Measurements from ENCODE around the gene ZSCAN21. TPM values are rescaled to one million over a fixed set of nuclear protein-coding genes. Genes with fewer than 3 reads are reported as not detected.
A peak's percentile ranks its signal among the peaks of the same experiment; 100 is the strongest.
"Not testable (repeated sequence)": the region's sequence is repeated elsewhere in the genome, so short reads cannot be mapped to it uniquely, and the experiment has no call there.

The ZSCAN21 gene
- total RNA-seq: 10 to 100 TPM in 1 of 2 experiments, 1 to 10 TPM in 1; 9.8 to 10.1 TPM

DNA sequence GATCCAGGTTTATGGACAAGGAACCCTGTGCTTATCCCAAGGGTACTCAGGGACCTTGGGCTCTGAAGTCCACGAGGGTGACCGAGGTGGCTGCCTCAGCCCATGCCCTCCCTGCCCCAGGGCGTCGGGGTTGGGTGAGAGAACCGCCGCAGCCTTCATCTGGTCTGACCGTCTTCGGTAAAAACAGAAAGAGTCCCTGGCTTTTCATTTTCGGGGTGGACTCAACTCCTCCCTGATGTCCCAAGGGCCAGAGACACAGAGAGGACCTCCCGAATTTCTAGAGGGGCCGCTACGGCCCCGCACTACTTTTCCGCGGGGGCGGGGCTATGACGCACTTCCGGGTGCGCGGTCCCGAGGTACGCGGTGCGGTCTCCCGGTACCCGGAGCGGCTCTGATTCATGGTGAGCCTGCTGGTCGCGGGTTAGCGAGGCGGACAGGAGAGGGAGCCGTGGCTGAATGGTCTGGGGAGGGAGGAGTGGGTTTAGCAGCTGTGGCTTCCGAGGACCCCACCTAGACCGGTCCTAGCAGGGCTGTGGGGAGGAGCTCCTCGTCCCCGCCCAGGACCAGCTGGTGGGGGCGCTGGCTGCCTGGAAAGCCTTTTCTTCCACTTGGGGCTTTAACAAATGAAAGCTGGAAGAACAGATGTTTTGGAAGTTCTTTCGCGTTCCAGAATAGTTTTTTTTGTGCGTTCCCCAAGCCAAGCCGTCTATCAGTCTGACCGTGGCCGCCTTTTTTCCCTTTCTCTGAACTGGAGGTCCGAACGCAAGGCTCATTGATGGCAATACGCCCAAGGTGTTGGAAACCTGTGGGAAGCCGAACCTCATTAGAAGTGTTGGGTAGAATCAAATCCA is at the start of gene ZSCAN21:
ZSCAN21 (plus strand) TSS at position 334 of the 851 bp plus-strand sequence. CDS start 7,233 bp downstream, outside the sequence.
- POLR2A ChIA-PET: interaction anchor here (0.8 to 1.9 kb wide), 7 partner anchors 10 to 56 kb away, joined by 3 to 9 read pairs (median 4); partner anchors contain the start of genes AP4M1, MCM7 and ZKSCAN1
- H3K4me3 Mint-ChIP-seq: peak within 1 kb of the TSS; percentile 93
- H3K27ac Mint-ChIP-seq: peak within 1 kb of the TSS; percentile 92
- ATAC-seq (ENCODE audit: low read depth): peak; percentile 82
- no peaks in the 10 kb centered on the region for H3K9me3 Mint-ChIP-seq
- no peaks in the 10 kb centered on the region for H3K27me3 Mint-ChIP-seq
- DNase-seq: peak; percentile 90
- peaks cover 13% of the 10 kb centered on the region for H3K4me1 Mint-ChIP-seq
- H3K36me3 Mint-ChIP-seq: no peaks in the 10 kb centered on the region

DNA sequence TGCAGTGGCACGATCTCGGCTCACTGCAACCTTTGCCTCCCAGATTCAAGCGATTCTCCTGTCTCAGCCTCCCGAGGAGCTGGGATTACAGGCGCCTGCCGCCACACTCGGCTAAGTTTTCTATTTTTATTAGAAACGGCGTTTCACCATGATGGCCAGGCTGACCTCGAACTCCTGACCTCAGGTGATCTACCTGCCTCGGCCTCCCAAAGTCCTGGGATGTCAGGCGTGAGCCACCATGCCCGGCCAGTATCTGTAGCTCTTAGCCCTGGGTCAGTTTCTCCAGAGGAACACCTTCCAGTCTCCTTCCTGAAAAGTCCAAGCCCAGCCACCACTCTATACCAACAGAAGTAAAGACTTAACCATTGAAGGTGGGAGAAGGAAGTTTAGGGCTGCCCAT is 49.3 kb upstream of the ZSCAN21 start:
- Mint-ChIP-seq H3K27me3 (peaks cover 5% of the 10 kb centered on the region), H3K36me3 (no peaks in the 10 kb centered on the region), H3K4me3 (no peak overlapping the region), H3K4me1 (peaks cover 12% of the 10 kb centered on the region), H3K9me3 (no peaks in the 10 kb centered on the region), H3K27ac (no peak overlapping the region)
- no peak for DNase-seq
- POLR2A ChIA-PET: no interaction called here
- no peak for ATAC-seq (ENCODE audit: low read depth)

DNA sequence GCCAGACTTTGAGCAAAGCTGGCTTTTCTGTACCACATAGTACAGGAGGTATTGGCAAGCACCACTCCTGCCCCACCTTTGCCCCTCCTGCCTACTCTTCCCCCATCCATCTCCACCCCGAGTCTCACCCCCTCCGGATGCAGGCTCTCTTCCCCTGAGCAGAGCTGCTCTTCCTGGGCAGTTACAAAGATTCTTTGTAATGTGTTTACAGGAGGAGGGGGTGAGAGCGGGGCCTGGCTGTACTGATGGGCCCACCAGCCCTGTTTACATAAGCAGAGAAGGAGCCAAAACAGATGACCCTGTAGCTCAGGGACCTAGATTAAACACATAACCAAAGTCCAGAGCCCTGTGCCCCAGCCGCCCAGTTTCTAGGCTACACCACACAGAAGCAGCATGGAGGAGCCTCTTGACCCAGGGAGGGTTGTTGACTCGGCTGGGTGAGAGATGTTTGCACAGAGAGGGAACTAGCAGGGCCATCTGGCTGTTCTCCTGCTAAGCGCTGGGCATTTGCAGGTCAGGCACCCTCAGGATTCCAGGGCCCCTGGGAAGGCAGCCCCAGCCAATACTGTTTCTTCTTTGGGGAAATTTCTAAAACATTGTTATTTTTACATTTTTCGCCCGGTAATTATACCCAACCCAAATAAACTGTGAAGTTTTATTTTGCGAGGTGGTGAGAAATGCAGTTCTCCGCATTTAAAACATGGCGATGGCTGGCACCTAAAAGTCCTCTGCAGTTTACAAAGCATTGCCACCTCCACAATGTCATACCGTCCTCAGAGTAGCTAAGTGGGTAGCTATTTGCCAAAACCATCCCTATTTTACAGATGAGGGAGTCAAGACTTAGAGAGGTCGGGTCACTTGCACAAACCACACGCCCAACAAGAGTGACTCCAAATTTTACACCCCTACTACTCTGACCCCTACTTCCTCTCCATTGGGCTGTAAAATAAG is 45.6 kb upstream of the ZSCAN21 start:
- H3K9me3 Mint-ChIP-seq: no peaks in the 10 kb centered on the region
- no peaks in the 10 kb centered on the region for H3K36me3 Mint-ChIP-seq
- H3K4me3 Mint-ChIP-seq: no peak overlapping the region
- H3K27ac Mint-ChIP-seq: no peak overlapping the region
- DNase-seq (no peak), ATAC-seq (ENCODE audit: low read depth) (no peak)
- peaks cover 7% of the 10 kb centered on the region for H3K27me3 Mint-ChIP-seq
- H3K4me1 Mint-ChIP-seq: no peaks in the 10 kb centered on the region
- POLR2A ChIA-PET: interaction anchor here (1.2 kb wide), 1 partner anchor 11 kb away, joined by 3 read pairs; the partner anchor contains the start of gene ZKSCAN1

DNA sequence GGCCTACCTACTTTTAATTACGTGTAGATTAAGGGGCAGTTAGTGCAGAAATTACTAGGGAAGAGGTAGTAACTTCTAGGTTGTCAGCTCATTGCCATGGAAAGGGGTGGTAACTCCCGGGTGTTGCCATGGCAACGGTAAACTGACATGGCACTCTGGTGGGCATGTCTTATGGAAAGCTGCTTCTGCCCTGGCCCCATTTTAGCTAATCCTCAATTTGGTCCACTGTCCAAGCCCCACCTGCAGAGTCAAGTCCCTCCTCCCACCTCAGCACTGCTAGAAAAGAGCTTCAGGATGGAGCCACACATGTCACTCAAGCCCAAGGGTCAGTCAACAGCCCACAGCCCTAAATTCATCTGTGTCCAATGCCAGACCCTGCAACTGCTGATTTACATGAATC is 41.7 kb upstream of the ZSCAN21 start:
- Mint-ChIP-seq H3K4me1 (peaks cover 1% of the 10 kb centered on the region), H3K27ac (no peak overlapping the region), H3K27me3 (peaks cover 5% of the 10 kb centered on the region), H3K9me3 (no peaks in the 10 kb centered on the region), H3K36me3 (no peaks in the 10 kb centered on the region), H3K4me3 (no peak overlapping the region)
- POLR2A ChIA-PET: no interaction called here
- ATAC-seq (ENCODE audit: low read depth): no peak
- DNase-seq: no peak

DNA sequence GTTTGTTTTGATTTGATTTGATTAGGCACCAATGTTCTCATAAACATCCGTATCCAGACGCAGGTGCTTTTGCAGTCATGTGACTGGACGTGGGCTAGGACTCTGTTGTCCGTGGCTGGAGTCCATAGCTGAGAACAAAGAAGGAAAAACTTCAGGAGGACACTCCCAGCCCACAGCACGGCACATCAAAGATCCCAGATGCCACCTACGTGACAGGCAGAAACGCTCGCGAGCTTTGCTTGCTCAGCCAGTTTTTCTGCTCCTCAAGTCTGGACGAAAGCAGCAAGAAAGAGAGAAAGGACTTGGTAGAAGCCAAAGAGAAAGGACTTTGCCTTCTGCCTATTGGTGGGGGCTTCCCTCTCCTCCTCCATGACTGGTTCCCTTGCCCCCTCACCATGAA is 41.0 kb upstream of the ZSCAN21 start:
- Mint-ChIP-seq H3K27me3 (peaks cover 5% of the 10 kb centered on the region), H3K27ac (no peak overlapping the region), H3K4me1 (peaks cover 7% of the 10 kb centered on the region), H3K4me3 (no peak overlapping the region), H3K36me3 (no peaks in the 10 kb centered on the region), H3K9me3 (no peaks in the 10 kb centered on the region)
- DNase-seq (no peak), ATAC-seq (ENCODE audit: low read depth) (no peak)
- POLR2A ChIA-PET: no interaction called here

DNA sequence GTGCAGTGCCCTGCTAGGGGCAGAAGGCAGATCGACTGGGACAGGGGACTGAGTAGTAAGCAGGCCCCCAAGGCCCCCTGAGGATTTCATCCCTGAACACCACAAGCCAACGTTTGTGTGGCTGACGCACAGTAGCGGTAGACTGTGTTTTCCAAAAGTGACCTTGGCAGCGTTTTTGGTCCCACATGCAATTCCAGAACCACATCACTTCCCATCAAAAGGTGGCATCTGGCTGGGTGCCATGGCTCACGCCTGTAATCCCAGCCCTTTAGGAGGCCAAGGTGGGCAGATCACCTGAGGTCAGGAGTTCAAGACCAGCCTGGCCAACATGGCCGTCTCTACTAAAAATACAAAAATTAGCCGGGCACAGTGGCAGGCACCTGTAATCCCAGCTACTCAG is 39.6 kb upstream of the ZSCAN21 start:
- POLR2A ChIA-PET; H3K4me3 Mint-ChIP-seq; H3K27me3 Mint-ChIP-seq; H3K9me3 Mint-ChIP-seq; H3K27ac Mint-ChIP-seq; ATAC-seq (ENCODE audit: low read depth); DNase-seq; H3K4me1 Mint-ChIP-seq; H3K36me3 Mint-ChIP-seq: not testable (repeated sequence)

DNA sequence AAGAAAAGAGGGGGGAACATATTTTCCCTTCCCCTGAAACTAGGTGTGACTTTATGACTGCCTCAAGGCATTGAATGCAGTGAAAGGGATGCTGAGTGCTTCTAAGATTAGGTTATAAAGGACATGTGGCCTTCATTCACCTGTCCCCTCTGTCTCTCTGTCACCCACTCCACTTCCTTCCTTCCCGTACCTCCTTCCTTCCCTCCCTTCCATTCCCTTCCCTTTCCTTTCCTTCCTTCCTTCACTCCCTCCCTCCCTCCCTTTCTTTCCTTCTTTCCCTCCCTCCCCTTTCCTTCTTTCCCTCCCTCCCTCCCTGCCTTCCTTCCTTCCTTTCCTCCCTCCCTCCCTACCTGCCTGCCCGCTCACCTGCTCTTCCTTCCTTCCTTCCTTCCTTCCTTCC is 38.7 kb upstream of the ZSCAN21 start:
- POLR2A ChIA-PET: no interaction called here
- H3K27ac Mint-ChIP-seq: no peak overlapping the region
- H3K9me3 Mint-ChIP-seq: no peaks in the 10 kb centered on the region
- DNase-seq: no peak
- no peak overlapping the region for H3K4me3 Mint-ChIP-seq
- peaks cover 11% of the 10 kb centered on the region for H3K4me1 Mint-ChIP-seq
- peaks cover 3% of the 10 kb centered on the region for H3K27me3 Mint-ChIP-seq
- H3K36me3 Mint-ChIP-seq: no peaks in the 10 kb centered on the region
- ATAC-seq (ENCODE audit: low read depth): no peak

DNA sequence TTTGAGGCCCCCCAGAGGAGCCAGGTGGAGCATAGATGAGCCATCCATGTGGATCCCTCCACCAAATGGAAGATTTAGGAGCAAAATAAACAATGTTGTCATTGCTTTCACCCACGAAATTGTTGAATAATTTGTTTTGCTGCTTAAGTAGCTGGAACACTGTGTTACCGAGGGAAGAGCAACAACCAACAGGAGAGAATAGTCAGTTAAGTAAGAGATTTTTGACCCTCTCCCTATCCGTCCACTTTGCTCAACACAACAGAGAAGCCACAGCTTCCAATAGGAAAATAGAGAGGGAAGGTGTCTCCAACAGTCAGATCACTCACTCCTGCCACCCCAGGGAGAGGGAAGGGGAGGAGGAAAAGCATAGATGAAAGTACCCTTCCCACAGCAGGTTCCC is 38.1 kb upstream of the ZSCAN21 start:
- ATAC-seq (ENCODE audit: low read depth) (no peak), DNase-seq (no peak)
- Mint-ChIP-seq H3K27me3 (peaks cover 3% of the 10 kb centered on the region), H3K4me1 (peaks cover 17% of the 10 kb centered on the region), H3K9me3 (no peaks in the 10 kb centered on the region), H3K36me3 (no peaks in the 10 kb centered on the region), H3K27ac (no peak overlapping the region), H3K4me3 (no peak overlapping the region)
- POLR2A ChIA-PET: interaction anchor here (1.0 to 1.2 kb wide), 2 partner anchors 11 to 115 kb away, joined by 3 read pairs; partner anchors contain the start of gene MBLAC1

DNA sequence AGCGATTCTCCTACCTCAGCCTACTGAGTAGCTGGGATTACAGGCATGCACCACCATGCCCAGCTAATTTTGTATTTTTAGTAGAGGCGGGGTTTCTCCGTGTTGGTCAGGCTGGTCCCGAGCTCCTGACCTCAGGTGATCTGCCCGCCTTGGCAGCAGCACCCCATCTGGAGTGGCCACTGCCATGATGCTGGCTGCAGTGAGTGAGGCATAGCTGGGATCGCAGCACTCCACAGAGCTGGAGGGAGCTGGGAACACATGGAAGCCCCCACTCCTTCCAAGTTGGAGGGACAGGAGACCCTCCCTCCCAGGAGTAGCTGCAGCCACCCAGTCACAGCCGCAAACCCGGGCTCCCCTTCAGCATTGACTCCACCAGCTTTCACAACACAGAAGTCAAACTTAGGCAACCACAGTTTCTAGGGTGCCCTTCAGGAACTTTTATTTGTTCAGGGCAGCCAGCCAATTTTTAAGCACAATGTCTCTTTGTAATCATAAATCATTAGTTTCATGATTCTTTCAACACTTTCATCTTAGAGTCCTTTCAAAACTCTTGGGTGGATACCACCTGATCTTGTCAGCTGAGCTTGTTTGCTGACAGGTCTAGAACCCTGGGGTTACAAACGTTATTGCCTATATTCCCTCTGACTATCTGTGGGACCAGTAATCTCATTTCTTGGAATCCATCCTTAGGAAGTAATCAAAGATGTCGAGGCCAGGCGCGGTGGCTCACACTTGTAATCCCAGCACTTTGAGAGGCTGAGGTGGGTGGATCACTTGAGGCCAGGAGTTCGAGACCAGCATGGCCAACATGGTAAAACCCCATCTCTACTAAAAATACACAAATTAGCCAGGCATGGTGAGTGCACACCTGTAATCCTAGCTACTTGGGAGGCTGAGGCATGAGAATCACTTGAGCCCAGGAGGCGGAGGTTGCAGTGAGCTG is 36.9 kb upstream of the ZSCAN21 start:
- POLR2A ChIA-PET: interaction anchor here (0.9 to 2.2 kb wide), 5 partner anchors 12 to 114 kb away, joined by 3 to 5 read pairs (median 3); partner anchors contain the start of genes AP4M1, MBLAC1 and MCM7
- DNase-seq; ATAC-seq (ENCODE audit: low read depth); H3K36me3 Mint-ChIP-seq; H3K27me3 Mint-ChIP-seq; H3K9me3 Mint-ChIP-seq; H3K4me3 Mint-ChIP-seq: not testable (repeated sequence)
- peak overlapping the region; percentile 72 for H3K27ac Mint-ChIP-seq
- peaks cover 21% of the 10 kb centered on the region for H3K4me1 Mint-ChIP-seq

DNA sequence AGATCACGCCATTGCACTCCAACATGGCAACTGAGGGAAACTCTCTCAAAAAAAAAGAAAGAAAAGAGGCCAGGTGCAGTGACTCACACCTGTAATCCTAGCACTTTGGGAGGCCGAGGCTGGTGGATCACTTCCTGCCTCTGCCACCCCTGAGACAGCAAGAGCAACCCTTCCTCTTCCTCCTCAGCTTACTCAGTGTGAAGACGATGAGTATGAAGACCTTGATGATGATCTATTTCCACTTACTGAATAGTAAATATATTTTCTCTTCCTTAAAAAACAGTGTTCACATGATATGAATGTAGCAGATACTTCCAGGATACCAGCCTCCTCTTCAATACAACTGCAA is 36.3 kb upstream of the ZSCAN21 start:
- peak overlapping the region; percentile 72 for H3K27ac Mint-ChIP-seq
- H3K36me3 Mint-ChIP-seq: peaks cover 2% of the 10 kb centered on the region
- no peaks in the 10 kb centered on the region for H3K9me3 Mint-ChIP-seq
- POLR2A ChIA-PET: interaction anchor here (0.9 to 2.2 kb wide), 3 partner anchors 15 to 88 kb away, joined by 3 to 5 read pairs (median 4); partner anchors contain the start of genes AP4M1 and MCM7
- no peaks in the 10 kb centered on the region for H3K27me3 Mint-ChIP-seq
- ATAC-seq (ENCODE audit: low read depth): peak; percentile 16
- DNase-seq: no peak
- H3K4me1 Mint-ChIP-seq: peaks cover 24% of the 10 kb centered on the region
- H3K4me3 Mint-ChIP-seq: no peak overlapping the region

DNA sequence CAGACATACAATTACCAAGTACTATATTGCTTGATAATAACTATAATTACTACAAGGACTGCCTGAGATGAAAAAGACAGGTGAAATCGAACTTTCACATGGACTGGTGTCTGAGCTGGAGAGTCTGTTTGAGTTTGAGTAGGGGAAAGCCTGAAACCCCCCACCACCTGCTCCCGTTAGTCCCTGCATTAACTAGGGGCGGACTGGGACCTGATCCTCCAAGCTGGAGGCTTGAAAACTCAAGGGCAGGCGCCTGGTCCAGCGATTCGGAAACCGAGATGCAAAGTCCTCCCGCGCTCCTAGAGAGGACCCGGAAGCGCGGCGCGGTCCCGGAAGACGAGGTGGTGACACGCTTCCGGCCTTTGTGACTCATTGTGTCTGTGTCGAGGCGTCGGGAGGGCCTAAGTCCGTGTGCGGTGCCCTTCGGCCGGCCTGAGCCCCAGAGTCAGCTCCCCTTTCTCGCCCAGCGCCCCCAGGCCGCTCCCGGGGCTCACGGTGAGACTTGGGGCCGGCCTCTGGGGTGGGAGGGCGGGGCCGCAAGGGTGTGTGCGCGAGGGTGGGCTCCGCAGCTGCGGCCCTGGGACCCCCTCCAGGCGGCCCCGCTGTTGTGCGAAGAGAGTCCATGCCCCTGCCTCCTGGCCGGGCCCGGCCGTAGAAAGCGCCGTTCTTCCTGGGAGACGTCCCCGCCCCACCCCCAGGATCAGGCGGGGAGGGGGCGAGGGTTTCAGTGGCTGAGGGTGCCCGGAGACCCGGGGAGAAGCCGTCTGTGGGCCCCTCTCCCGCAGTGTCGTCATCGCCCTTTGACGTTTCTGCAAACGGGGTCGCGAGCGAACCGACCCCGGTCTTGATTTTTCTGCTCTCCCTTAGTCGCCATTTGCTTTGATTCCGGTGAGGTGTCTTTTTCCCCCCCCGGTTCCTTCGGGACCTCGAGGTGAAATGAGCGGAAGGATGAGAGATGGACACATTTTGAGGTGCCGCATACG is 34.1 kb upstream of the ZSCAN21 start, which contains the start of gene ZKSCAN1:
ZKSCAN1 (plus strand) TSS at position 365 of the 983 bp plus-strand sequence. CDS start 7,911 bp downstream, outside the sequence.
- peaks cover 31% of the 10 kb centered on the region for H3K4me1 Mint-ChIP-seq
- ATAC-seq (ENCODE audit: low read depth): peak; percentile 95
- POLR2A ChIA-PET: interaction anchor here (0.7 to 2.9 kb wide), 14 partner anchors 12 to 550 kb away, joined by 3 to 22 read pairs (median 4); partner anchors contain the start of genes COPS6, TRIM4, ZNF3 and ZNF394

More for the DNA sequence above, 34.1 kb upstream of the ZSCAN21 start, which contains the start of gene ZKSCAN1:
- Mint-ChIP-seq H3K9me3 (no peaks in the 10 kb centered on the region), H3K4me3 (peak within 1 kb of the TSS; percentile 95), H3K27ac (peak within 1 kb of the TSS; percentile 93), H3K27me3 (no peaks in the 10 kb centered on the region), H3K36me3 (peaks cover 4% of the 10 kb centered on the region)
- DNase-seq: peak; percentile 83
